HepG2 (cell line): Measurements from ENCODE around the gene NUP93. TPM values are rescaled to one million over a fixed set of nuclear protein-coding genes. Genes with fewer than 3 reads are reported as not detected.

Experiments
- CBFB ChIP-seq: sonication (generic); formaldehyde crosslinking; IDR thresholded peaks from 2 replicates; pipeline ENCODE4 v1.4.0; 2020; ENCODE audit warnings: missing genetic modification reagents
- DR1 ChIP-seq: sonication (generic); formaldehyde crosslinking; IDR thresholded peaks from 2 replicates; pipeline ENCODE4 v1.8.0; 2021; ENCODE audit warnings: mild to moderate bottlenecking, missing genetic modification reagents, inconsistent platforms
- KAT7 ChIP-seq: IDR thresholded peaks from 2 replicates; pipeline ENCODE4 v1.6.1; 2018; ENCODE audit warnings: borderline replicate concordance, missing compliant biosample characterization
- NFATC3 ChIP-seq: sonication (generic); formaldehyde crosslinking; IDR thresholded peaks from 2 replicates; pipeline ENCODE4 v1.5.1; 2020; ENCODE audit warnings: mild to moderate bottlenecking, missing genetic modification reagents
- RFX3 ChIP-seq: IDR thresholded peaks from 2 replicates; pipeline ENCODE4 v1.6.1; 2016; ENCODE audit warnings: missing biosample characterization, missing genetic modification reagents
- SOX5 ChIP-seq: IDR thresholded peaks from 2 replicates; pipeline ENCODE4 v1.6.1; 2016; ENCODE audit warnings: borderline replicate concordance
- SP140L ChIP-seq: sonication (generic); formaldehyde crosslinking; IDR thresholded peaks from 2 replicates; pipeline ENCODE4 v1.4.0; 2020; ENCODE audit warnings: missing genetic modification reagents, borderline replicate concordance
- ZKSCAN1 ChIP-seq: fragments of 150-350 bp; IDR thresholded peaks from 2 replicates; pipeline ENCODE4 v1.6.1; 2014; ENCODE audit warnings: low read length
- ZNF143 ChIP-seq: sonication (generic); formaldehyde crosslinking; IDR thresholded peaks from 2 replicates; pipeline ENCODE4 v1.4.0; 2020; ENCODE audit warnings: missing genetic modification reagents
- ZNF160 ChIP-seq: sonication (generic); formaldehyde crosslinking; IDR thresholded peaks from 2 replicates; pipeline ENCODE4 v1.8.0; 2022; ENCODE audit warnings: mild to moderate bottlenecking, inconsistent platforms, missing genetic modification reagents
- ZNF20 ChIP-seq: sonication (generic); formaldehyde crosslinking; IDR thresholded peaks from 2 replicates; pipeline ENCODE4 v1.4.0; 2020; ENCODE audit warnings: mild to moderate bottlenecking, moderate library complexity, missing genetic modification reagents
- ZNF260 ChIP-seq: sonication (generic); formaldehyde crosslinking; IDR thresholded peaks from 2 replicates; pipeline ENCODE4 v1.4.0; 2020; ENCODE audit warnings: missing genetic modification reagents, low read depth, mild to moderate bottlenecking, borderline replicate concordance
- ZNF33A ChIP-seq: sonication (generic); formaldehyde crosslinking; IDR thresholded peaks from 2 replicates; pipeline ENCODE4 v1.5.1; 2020; ENCODE audit warnings: missing genetic modification reagents, mild to moderate bottlenecking, moderate library complexity, borderline replicate concordance
- ZNF569 ChIP-seq: sonication (generic); formaldehyde crosslinking; IDR thresholded peaks from 2 replicates; pipeline ENCODE4 v1.5.0; 2020; ENCODE audit warnings: mild to moderate bottlenecking, missing genetic modification reagents, moderate library complexity, borderline replicate concordance
- ZNF605 ChIP-seq: sonication (generic); formaldehyde crosslinking; IDR thresholded peaks from 2 replicates; pipeline ENCODE4 v1.8.0; 2022; ENCODE audit warnings: mild to moderate bottlenecking, missing genetic modification reagents
- ZNF616 ChIP-seq: sonication (generic); formaldehyde crosslinking; IDR thresholded peaks from 2 replicates; pipeline ENCODE4 v1.5.0; 2020; ENCODE audit warnings: low read depth, mild to moderate bottlenecking, missing genetic modification reagents
- ZNF652 ChIP-seq: IDR thresholded peaks from 2 replicates; pipeline ENCODE4 v1.6.1; 2016; ENCODE audit warnings: low read depth, borderline replicate concordance
- polyA plus RNA-seq, 8 experiments: library from polyadenylated mRNA; depleted of rRNA in 3 of 8; stranded (reverse) in 7 of 8; unstranded in 1 of 8; fragments of >200 nt; fragmentation: Illumina TruSeq in 4 of 8; extraction: Trizol in 4 of 8; gene quantifications; 2 replicates each; pipeline versions ENCODE4 v1.2.1 to v1.2.3, GENCODE V29; 2011 to 2016; ENCODE audit warnings: low read depth in 4 of 8, missing spikeins in 1 of 8, mixed read lengths in 1 of 8; ENCODE audit not compliant: insufficient read depth in 1 of 8
- total RNA-seq, 5 experiments: library from RNA; depleted of rRNA; stranded (reverse); fragments of >200 nt; fragmentation: Illumina TruSeq; extraction: Trizol; gene quantifications; 2 replicates each; pipeline ENCODE4 v1.2.3, GENCODE V29; 2016; ENCODE audit warnings: low read depth in 1 of 5
- TF ChIP-seq, protein P1 (sequence below): IDR thresholded peaks from 2 replicates; pipeline ENCODE4 v1.6.1; 2012; ENCODE audit warnings: low read depth, low read length, improper control_type of control experiment
- TF ChIP-seq, protein P2 (sequence below): sonication (generic); formaldehyde crosslinking; IDR thresholded peaks from 2 replicates; pipeline ENCODE4 v1.8.0; 2022; ENCODE audit warnings: low read depth, missing genetic modification reagents
- TF ChIP-seq, protein P3 (sequence below): IDR thresholded peaks from 2 replicates; pipeline ENCODE4 v1.6.1; 2016; ENCODE audit warnings: missing genetic modification reagents, missing compliant biosample characterization
- TF ChIP-seq, protein P4 (sequence below): sonication (generic); formaldehyde crosslinking; IDR thresholded peaks from 2 replicates; pipeline ENCODE4 v1.4.0; 2020; ENCODE audit warnings: missing genetic modification reagents
- TF ChIP-seq, protein P5 (sequence below): sonication (generic); formaldehyde crosslinking; IDR thresholded peaks from 2 replicates; pipeline ENCODE4 v1.5.0; 2020; ENCODE audit warnings: missing genetic modification reagents

The NUP93 gene
- total and polyA plus RNA-seq, 2 of the 13 experiments (the other 11 are each of a cell fraction or from before 2014, with no cell fraction given) = 58.5 to 140 TPM

DNA sequence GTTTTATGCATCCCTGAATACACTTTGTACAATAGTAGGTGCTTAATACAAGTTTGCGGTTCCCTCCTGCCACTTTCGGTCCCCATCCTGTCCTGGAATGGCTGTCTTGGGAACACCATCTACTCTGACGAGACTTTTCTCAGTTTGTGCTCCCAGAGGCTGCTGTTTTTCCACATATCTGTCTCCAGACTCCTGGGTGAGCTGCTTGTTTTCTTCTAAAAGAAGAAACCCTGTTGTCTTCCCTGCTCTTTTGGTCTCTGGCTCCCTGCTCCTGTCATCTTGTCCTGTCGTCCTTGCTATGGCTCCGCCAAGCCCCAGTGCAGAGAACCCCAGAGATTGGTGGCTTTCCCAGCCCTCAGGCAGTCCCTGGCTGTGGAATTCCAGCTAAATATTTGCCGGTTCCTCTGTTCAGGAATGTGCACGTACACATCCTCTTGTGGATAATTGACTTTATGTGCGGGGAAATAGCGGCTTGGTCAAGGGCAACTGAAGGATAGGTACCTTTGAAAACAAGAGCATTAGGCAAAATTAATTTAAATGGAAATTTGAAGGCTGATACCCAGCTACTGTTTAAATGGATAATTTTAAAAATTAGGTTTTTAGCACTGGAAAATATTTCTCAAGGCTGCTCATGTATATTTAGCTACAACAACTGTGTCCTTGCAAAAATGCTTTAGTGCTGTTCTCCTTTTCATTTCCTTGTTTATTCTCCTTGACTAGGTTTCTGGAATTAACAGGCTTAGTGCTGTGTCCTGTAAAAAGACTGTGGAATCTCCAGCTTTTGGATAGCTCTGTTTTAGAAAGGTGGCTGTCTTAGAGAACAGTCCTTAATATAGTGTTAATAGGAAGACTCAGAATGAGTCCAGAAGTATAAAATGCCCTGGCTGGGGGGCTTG lies 84.9 kb downstream of the NUP93 start (continued):
- TF ChIP-seq, protein P1, sequence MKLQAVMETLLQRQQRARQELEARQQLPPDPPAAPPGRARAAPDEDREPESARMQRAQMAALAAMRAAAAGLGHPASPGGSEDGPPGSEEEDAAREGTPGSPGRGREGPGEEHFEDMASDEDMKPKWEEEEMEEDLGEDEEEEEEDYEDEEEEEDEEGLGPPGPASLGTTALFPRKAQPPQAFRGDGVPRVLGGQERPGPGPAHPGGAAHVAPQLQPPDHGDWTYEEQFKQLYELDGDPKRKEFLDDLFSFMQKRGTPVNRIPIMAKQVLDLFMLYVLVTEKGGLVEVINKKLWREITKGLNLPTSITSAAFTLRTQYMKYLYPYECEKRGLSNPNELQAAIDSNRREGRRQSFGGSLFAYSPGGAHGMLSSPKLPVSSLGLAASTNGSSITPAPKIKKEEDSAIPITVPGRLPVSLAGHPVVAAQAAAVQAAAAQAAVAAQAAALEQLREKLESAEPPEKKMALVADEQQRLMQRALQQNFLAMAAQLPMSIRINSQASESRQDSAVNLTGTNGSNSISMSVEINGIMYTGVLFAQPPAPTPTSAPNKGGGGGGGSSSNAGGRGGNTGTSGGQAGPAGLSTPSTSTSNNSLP = peak; percentile 88
- TF ChIP-seq ZKSCAN1 (no peak), ZNF652 (CRISPR knock-in tag) (peak; percentile 55; the same call in 1 of the 2 replicates), ZNF260 (no peak), RFX3 (no peak), ZNF33A (CRISPR knock-in tag) (peak; percentile 78; the same call in 1 of the 2 replicates), ZNF616 (no peak), CBFB (no peak; the same call in 1 of the 2 replicates), KAT7 (0 out of 2 replicates have a peak, but pooled peaks have one; percentile 42), ZNF160 (CRISPR knock-in tag) (no peak), SOX5 (CRISPR knock-in tag) (peak; percentile 88; the same call in 1 of the 2 replicates), ZNF605 (CRISPR knock-in tag) (peak; percentile 14; the same call in 1 of the 2 replicates), SP140L (CRISPR knock-in tag) (no peak), DR1 (CRISPR knock-in tag) (no peak), ZNF569 (CRISPR knock-in tag) (no peak), ZNF20 (CRISPR knock-in tag) (no peak), NFATC3 (CRISPR knock-in tag) (no peak), ZNF143 (CRISPR knock-in tag) (no peak)
- TF ChIP-seq, protein P2, sequence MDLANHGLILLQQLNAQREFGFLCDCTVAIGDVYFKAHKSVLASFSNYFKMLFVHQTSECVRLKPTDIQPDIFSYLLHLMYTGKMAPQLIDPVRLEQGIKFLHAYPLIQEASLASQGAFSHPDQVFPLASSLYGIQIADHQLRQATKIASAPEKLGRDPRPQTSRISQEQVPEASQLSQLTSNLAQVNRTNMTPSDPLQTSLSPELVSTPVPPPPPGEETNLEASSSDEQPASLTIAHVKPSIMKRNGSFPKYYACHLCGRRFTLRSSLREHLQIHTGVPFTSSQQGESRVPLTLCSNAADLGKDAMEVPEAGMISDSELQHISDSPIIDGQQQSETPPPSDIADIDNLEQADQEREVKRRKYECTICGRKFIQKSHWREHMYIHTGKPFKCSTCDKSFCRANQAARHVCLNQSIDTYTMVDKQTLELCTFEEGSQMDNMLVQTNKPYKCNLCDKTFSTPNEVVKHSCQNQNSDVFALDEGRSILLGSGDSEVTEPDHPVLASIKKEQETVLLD (CRISPR knock-in tag) = peak; percentile 22; the same call in 1 of the 2 replicates
- TF ChIP-seq, protein P3, sequence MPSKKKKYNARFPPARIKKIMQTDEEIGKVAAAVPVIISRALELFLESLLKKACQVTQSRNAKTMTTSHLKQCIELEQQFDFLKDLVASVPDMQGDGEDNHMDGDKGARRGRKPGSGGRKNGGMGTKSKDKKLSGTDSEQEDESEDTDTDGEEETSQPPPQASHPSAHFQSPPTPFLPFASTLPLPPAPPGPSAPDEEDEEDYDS (CRISPR knock-in tag) = peak; percentile 85
- TF ChIP-seq, protein P4, sequence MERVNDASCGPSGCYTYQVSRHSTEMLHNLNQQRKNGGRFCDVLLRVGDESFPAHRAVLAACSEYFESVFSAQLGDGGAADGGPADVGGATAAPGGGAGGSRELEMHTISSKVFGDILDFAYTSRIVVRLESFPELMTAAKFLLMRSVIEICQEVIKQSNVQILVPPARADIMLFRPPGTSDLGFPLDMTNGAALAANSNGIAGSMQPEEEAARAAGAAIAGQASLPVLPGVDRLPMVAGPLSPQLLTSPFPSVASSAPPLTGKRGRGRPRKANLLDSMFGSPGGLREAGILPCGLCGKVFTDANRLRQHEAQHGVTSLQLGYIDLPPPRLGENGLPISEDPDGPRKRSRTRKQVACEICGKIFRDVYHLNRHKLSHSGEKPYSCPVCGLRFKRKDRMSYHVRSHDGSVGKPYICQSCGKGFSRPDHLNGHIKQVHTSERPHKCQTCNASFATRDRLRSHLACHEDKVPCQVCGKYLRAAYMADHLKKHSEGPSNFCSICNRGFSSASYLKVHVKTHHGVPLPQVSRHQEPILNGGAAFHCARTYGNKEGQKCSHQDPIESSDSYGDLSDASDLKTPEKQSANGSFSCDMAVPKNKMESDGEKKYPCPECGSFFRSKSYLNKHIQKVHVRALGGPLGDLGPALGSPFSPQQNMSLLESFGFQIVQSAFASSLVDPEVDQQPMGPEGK (CRISPR knock-in tag) = peak; percentile 44; the same call in 1 of the 2 replicates
- TF ChIP-seq, protein P5, sequence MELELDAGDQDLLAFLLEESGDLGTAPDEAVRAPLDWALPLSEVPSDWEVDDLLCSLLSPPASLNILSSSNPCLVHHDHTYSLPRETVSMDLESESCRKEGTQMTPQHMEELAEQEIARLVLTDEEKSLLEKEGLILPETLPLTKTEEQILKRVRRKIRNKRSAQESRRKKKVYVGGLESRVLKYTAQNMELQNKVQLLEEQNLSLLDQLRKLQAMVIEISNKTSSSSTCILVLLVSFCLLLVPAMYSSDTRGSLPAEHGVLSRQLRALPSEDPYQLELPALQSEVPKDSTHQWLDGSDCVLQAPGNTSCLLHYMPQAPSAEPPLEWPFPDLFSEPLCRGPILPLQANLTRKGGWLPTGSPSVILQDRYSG (CRISPR knock-in tag) = no peak
